Liver (tissue), 9 donors: Measurements from ENCODE around the gene TENT4A. TPM values are rescaled to one million over a fixed set of nuclear protein-coding genes. Genes with fewer than 3 reads are reported as not detected.

Experiments
- DNase-seq: peaks from one replicate; pipeline ENCODE4 v3.0.0-alpha.2; 2017; ENCODE audit warnings: low spot score
- H3K27ac ChIP-seq, 2 donors: one replicate each; pipeline ENCODE4 v1.7.0; 2013; ENCODE audit warnings: inconsistent platforms in 2 of 2, low read length in 2 of 2, control low read depth in 1 of 2, low read depth in 1 of 2, mild to moderate bottlenecking in 1 of 2
- H3K27me3 ChIP-seq, 4 donors: one replicate each; pipeline versions ENCODE4 v1.6.1 to v1.7.0; 2013; ENCODE audit warnings: low read length in 3 of 4, inconsistent platforms in 1 of 4, mild to moderate bottlenecking in 1 of 4, moderate library complexity in 1 of 4; ENCODE audit not compliant: control insufficient read depth in 4 of 4, insufficient read depth in 4 of 4
- H3K36me3 ChIP-seq, 4 donors: one replicate each; pipeline versions ENCODE4 v1.6.1 to v1.7.0; 2013; ENCODE audit warnings: low read length in 3 of 4, mild to moderate bottlenecking in 3 of 4, low read depth in 1 of 4, moderate library complexity in 1 of 4; ENCODE audit not compliant: control insufficient read depth in 4 of 4, insufficient read depth in 3 of 4
- H3K4me1 ChIP-seq, 4 donors: one replicate each; pipeline versions ENCODE4 v1.6.1 to v1.7.0; 2013; ENCODE audit warnings: low read length in 3 of 4, mild to moderate bottlenecking in 3 of 4, moderate library complexity in 1 of 4; ENCODE audit not compliant: control insufficient read depth in 4 of 4, insufficient read depth in 4 of 4
- H3K4me3 ChIP-seq, 3 donors: one replicate each; pipeline versions ENCODE4 v1.6.1 to v1.7.0; 2013; ENCODE audit warnings: low read length in 3 of 3, control low read depth in 1 of 3, low read depth in 1 of 3, mild to moderate bottlenecking in 1 of 3
- H3K9ac ChIP-seq, 2 donors: one replicate each; pipeline ENCODE4 v1.7.0; 2013; ENCODE audit warnings: low read length in 2 of 2, mild to moderate bottlenecking in 2 of 2, moderate library complexity in 2 of 2, control low read depth in 1 of 2, low read depth in 1 of 2
- H3K9me3 ChIP-seq, 4 donors: one replicate each; pipeline versions ENCODE4 v1.6.1 to v1.7.0; 2013; ENCODE audit warnings: low read length in 3 of 4; ENCODE audit not compliant: control insufficient read depth in 4 of 4
- FOXA1 ChIP-seq: IDR thresholded peaks from 2 replicates; pipeline ENCODE4 v1.6.1; 2016; ENCODE audit warnings: antibody characterized with exemption
- FOXA2 ChIP-seq: IDR thresholded peaks from 2 replicates; pipeline ENCODE4 v1.6.1; 2016; ENCODE audit warnings: antibody characterized with exemption
- GABPA ChIP-seq, 2 donors: IDR thresholded peaks in 1 of 2; conservative IDR thresholded peaks in 1 of 2; 2 replicates each; pipeline ENCODE4 v1.6.1; 2016; ENCODE audit warnings: antibody characterized with exemption in 2 of 2, mild to moderate bottlenecking in 1 of 2, moderate library complexity in 1 of 2
- HNF4A ChIP-seq, 2 donors: conservative IDR thresholded peaks; 2 replicates each; pipeline ENCODE4 v1.6.1; 2016; ENCODE audit warnings: antibody characterized with exemption in 2 of 2, mild to moderate bottlenecking in 2 of 2
- HNF4G ChIP-seq: IDR thresholded peaks from 2 replicates; pipeline ENCODE4 v1.6.1; 2016; ENCODE audit warnings: antibody characterized with exemption
- JUND ChIP-seq, 2 donors: IDR thresholded peaks; 2 replicates each; pipeline ENCODE4 v1.6.1; 2016; ENCODE audit warnings: antibody characterized with exemption in 2 of 2
- NR2F2 ChIP-seq: IDR thresholded peaks from 2 replicates; pipeline ENCODE4 v1.6.1; 2016; ENCODE audit warnings: antibody characterized with exemption
- RAD21 ChIP-seq, 2 donors: IDR thresholded peaks; 2 replicates each; pipeline ENCODE4 v1.6.1; 2016; ENCODE audit warnings: antibody characterized with exemption in 2 of 2, mild to moderate bottlenecking in 2 of 2
- RXRA ChIP-seq, 2 donors: IDR thresholded peaks; 2 replicates each; pipeline ENCODE4 v1.6.1; 2017 to 2018; ENCODE audit warnings: antibody characterized with exemption in 2 of 2, mild to moderate bottlenecking in 1 of 2
- SP1 ChIP-seq: IDR thresholded peaks from 2 replicates; pipeline ENCODE4 v1.6.1; 2018; ENCODE audit warnings: antibody characterized with exemption, mild to moderate bottlenecking
- YY1 ChIP-seq: IDR thresholded peaks from 2 replicates; pipeline ENCODE4 v1.6.1; 2016; ENCODE audit warnings: antibody characterized with exemption, mild to moderate bottlenecking
- WGBS: extraction: QIAGEN DNeasy Blood & Tissue Kit; methylation state at CpG from one replicate; pipeline ENCODE4 v1.1.7; 2013; 5-methylcytosine and 5-hydroxymethylcytosine counted together
- polyA plus RNA-seq, 2 donors: library from polyadenylated mRNA; stranded (reverse) in 1 of 2; unstranded in 1 of 2; fragments of 200-250 nt in 1 of 2; fragments of >200 nt in 1 of 2; fragmentation: Nextera tagmentation in 1 of 2; extraction: Ambion mirVana in 1 of 2; gene quantifications; one replicate each; pipeline versions ENCODE4 v1.2.1 to v1.2.3, GENCODE V29; 2013 to 2015
- total RNA-seq, 2 donors: library from RNA; depleted of rRNA; stranded (reverse); fragments of >200 nt; gene quantifications; one replicate each; pipeline ENCODE4 v1.2.3, GENCODE V29; 2014
- TF ChIP-seq, protein P1 (sequence below): fragments of 150-350 bp; IDR thresholded peaks from 2 replicates; pipeline ENCODE4 v1.5.1; 2017; ENCODE audit warnings: improper control_type of control experiment, low read depth, low read length; ENCODE audit not compliant: missing input control
- TF ChIP-seq, protein P2 (sequence below): IDR thresholded peaks from 2 replicates; pipeline ENCODE4 v1.6.1; 2016; ENCODE audit warnings: antibody characterized with exemption
- TF ChIP-seq, protein P3 (sequence below): IDR thresholded peaks from 2 replicates; pipeline ENCODE4 v1.6.1; 2016; ENCODE audit warnings: antibody characterized with exemption, mild to moderate bottlenecking
- donor health status: healthy.
- donor health status: healthy.
- donor health status: healthy.
- donor health status: healthy.
- donor health status: healthy.

Gene TENT4A
- total and polyA plus RNA-seq, 4 donors, result 3.9 to 15.1 (median 8.1) TPM

GRCh38 chr5:6745706-6746222 is 32.5 kb downstream of the TENT4A start:
- Histone ChIP-seq H3K4me3 (no peak overlapping the region), H3K9ac (no peak overlapping the region), H3K36me3 (peaks cover 4 to 48% (median 39%) of the 10 kb centered on the region in 4 donors), H3K4me1 (peaks cover 0 to 11% (median 4%) of the 10 kb centered on the region in 4 donors), H3K27ac (peak overlapping the region in 1 of 2 donors; percentile 50), H3K9me3 (no peaks in the 10 kb centered on the region), H3K27me3 (no peaks in the 10 kb centered on the region)
- no peak for DNase-seq
- WGBS, result 64% methylated on average over 10 of the region's 10 CpGs
- TF ChIP-seq YY1 (no peak), FOXA2 (peak; percentile 24), HNF4A (conservative IDR thresholded peaks at IDR 0.05) (peak in 1 of 2 donors; percentile 27), SP1 (peak; percentile 28), GABPA (IDR thresholded peaks at IDR 0.05 in 1 of 2, conservative IDR thresholded peaks at IDR 0.05 in 1 of 2) (no peak), RXRA (IDR thresholded peaks at IDR 0.05) (peak; percentile 43 to 65), RAD21 (IDR thresholded peaks at IDR 0.05) (peak; percentile 96 to 98)
- TF ChIP-seq, protein P1, sequence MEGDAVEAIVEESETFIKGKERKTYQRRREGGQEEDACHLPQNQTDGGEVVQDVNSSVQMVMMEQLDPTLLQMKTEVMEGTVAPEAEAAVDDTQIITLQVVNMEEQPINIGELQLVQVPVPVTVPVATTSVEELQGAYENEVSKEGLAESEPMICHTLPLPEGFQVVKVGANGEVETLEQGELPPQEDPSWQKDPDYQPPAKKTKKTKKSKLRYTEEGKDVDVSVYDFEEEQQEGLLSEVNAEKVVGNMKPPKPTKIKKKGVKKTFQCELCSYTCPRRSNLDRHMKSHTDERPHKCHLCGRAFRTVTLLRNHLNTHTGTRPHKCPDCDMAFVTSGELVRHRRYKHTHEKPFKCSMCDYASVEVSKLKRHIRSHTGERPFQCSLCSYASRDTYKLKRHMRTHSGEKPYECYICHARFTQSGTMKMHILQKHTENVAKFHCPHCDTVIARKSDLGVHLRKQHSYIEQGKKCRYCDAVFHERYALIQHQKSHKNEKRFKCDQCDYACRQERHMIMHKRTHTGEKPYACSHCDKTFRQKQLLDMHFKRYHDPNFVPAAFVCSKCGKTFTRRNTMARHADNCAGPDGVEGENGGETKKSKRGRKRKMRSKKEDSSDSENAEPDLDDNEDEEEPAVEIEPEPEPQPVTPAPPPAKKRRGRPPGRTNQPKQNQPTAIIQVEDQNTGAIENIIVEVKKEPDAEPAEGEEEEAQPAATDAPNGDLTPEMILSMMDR, result peak; percentile 86
- TF ChIP-seq, protein P2, sequence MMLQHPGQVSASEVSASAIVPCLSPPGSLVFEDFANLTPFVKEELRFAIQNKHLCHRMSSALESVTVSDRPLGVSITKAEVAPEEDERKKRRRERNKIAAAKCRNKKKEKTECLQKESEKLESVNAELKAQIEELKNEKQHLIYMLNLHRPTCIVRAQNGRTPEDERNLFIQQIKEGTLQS, result no peak

DNA sequence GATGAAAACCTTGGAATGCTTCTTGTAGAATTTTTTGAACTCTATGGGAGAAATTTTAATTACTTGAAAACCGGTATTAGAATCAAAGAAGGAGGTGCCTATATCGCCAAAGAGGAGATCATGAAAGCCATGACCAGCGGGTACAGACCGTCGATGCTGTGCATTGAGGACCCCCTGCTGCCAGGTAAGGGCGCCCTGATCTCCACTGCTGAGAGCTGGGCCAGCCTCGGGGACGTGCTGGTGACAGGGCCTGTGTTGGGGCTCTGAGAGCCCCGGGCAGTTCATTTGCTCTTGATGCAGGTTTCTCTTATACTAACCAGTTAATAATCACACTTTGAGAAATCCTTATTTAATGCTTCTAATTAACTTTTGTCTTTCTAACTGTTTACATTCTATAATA is 33.0 kb downstream of the TENT4A start:
- Histone ChIP-seq H3K9me3 (no peaks in the 10 kb centered on the region), H3K4me1 (peaks cover 0 to 11% (median 4%) of the 10 kb centered on the region in 4 donors), H3K27me3 (no peaks in the 10 kb centered on the region), H3K9ac (no peak overlapping the region), H3K4me3 (no peak overlapping the region), H3K36me3 (peaks cover 4 to 47% (median 42%) of the 10 kb centered on the region in 4 donors), H3K27ac (no peak overlapping the region)
- DNase-seq, result no peak
- no peak for TF ChIP-seq NR2F2
- TF ChIP-seq HNF4A (conservative IDR thresholded peaks at IDR 0.05), result no peak
- no peak for TF ChIP-seq JUND (IDR thresholded peaks at IDR 0.05)
- TF ChIP-seq FOXA1, result no peak
- no peak for TF ChIP-seq HNF4G
- TF ChIP-seq GABPA (IDR thresholded peaks at IDR 0.05 in 1 of 2, conservative IDR thresholded peaks at IDR 0.05 in 1 of 2), result no peak
- TF ChIP-seq RXRA (IDR thresholded peaks at IDR 0.05), result no peak
- no peak for TF ChIP-seq SP1
- TF ChIP-seq, protein P3, sequence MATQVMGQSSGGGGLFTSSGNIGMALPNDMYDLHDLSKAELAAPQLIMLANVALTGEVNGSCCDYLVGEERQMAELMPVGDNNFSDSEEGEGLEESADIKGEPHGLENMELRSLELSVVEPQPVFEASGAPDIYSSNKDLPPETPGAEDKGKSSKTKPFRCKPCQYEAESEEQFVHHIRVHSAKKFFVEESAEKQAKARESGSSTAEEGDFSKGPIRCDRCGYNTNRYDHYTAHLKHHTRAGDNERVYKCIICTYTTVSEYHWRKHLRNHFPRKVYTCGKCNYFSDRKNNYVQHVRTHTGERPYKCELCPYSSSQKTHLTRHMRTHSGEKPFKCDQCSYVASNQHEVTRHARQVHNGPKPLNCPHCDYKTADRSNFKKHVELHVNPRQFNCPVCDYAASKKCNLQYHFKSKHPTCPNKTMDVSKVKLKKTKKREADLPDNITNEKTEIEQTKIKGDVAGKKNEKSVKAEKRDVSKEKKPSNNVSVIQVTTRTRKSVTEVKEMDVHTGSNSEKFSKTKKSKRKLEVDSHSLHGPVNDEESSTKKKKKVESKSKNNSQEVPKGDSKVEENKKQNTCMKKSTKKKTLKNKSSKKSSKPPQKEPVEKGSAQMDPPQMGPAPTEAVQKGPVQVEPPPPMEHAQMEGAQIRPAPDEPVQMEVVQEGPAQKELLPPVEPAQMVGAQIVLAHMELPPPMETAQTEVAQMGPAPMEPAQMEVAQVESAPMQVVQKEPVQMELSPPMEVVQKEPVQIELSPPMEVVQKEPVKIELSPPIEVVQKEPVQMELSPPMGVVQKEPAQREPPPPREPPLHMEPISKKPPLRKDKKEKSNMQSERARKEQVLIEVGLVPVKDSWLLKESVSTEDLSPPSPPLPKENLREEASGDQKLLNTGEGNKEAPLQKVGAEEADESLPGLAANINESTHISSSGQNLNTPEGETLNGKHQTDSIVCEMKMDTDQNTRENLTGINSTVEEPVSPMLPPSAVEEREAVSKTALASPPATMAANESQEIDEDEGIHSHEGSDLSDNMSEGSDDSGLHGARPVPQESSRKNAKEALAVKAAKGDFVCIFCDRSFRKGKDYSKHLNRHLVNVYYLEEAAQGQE, result no peak
- 94% methylated on average over 9 of the region's 9 CpGs for WGBS
